GM12892 (cell line): ENCODE measurements around the gene SCAMP5.

ENCODE experiments used
- POLR2A ChIP-seq: IDR thresholded peaks from 2 replicates; pipeline ENCODE4 v1.6.1; 2011; ENCODE audit warnings: low read depth, low read length, control low read depth
- POLR2AphosphoS5 ChIP-seq: IDR thresholded peaks from 2 replicates; pipeline ENCODE4 v1.6.1; 2011; ENCODE audit warnings: low read depth, low read length, control low read depth

GRCh38 chr15:74963213-74963612 lies 32.1 kb upstream of the SCAMP5 start:
- TF ChIP-seq POLR2A (no peak), POLR2AphosphoS5 (no peak)
